Mesenchymal stem cell (in vitro differentiated cells and primary cell): ENCODE measurements around the gene MEX3A.
A peak's percentile ranks its signal among the peaks of the same experiment; 100 is the strongest.
"Not testable (repeated sequence)": the region's sequence is repeated elsewhere in the genome, so short reads cannot be mapped to it uniquely, and the experiment has no call there.

ENCODE experiments used
- DNase-seq: peaks from one replicate; pipeline ENCODE4 v3.0.0-alpha.2; 2013
- H2AFZ ChIP-seq: one replicate; pipeline ENCODE4 v1.6.1; 2013; ENCODE audit warnings: low read depth, mild to moderate bottlenecking, control low read depth, inconsistent platforms, low read length, moderate library complexity
- H2AK5ac ChIP-seq: 2 replicates; pipeline ENCODE4 v1.6.1; 2013; ENCODE audit warnings: low read length, moderate library complexity, mild to moderate bottlenecking, inconsistent platforms; ENCODE audit not compliant: severe bottlenecking
- H2BK120ac ChIP-seq: one replicate; pipeline ENCODE4 v1.6.1; 2013; ENCODE audit warnings: low read depth, mild to moderate bottlenecking, inconsistent platforms, low read length, moderate library complexity
- H2BK12ac ChIP-seq, 2 experiments: one replicate each; pipeline ENCODE4 v1.6.1; 2013; ENCODE audit warnings: inconsistent platforms in 2 of 2, low read length in 2 of 2, mild to moderate bottlenecking in 2 of 2, moderate library complexity in 2 of 2, control low read depth in 1 of 2
- H2BK15ac ChIP-seq: one replicate; pipeline ENCODE4 v1.6.1; 2013; ENCODE audit warnings: mild to moderate bottlenecking, low read depth, inconsistent platforms; ENCODE audit not compliant: poor library complexity, severe bottlenecking
- H2BK5ac ChIP-seq: 2 replicates; pipeline ENCODE4 v1.6.1; 2013; ENCODE audit warnings: low read depth, mild to moderate bottlenecking, low read length, control low read depth, inconsistent platforms; ENCODE audit not compliant: poor library complexity, severe bottlenecking
- H3K14ac ChIP-seq, 2 experiments: one replicate each; pipeline ENCODE4 v1.6.1; 2013; ENCODE audit warnings: inconsistent platforms in 2 of 2, low read length in 2 of 2, control low read depth in 1 of 2, mild to moderate bottlenecking in 1 of 2, moderate library complexity in 1 of 2
- H3K18ac ChIP-seq, 2 experiments: one replicate each; pipeline ENCODE4 v1.6.1; 2013; ENCODE audit warnings: inconsistent platforms in 2 of 2, low read length in 2 of 2, control low read depth in 1 of 2, low read depth in 1 of 2, mild to moderate bottlenecking in 1 of 2
- H3K23ac ChIP-seq, 2 experiments: one replicate each; pipeline ENCODE4 v1.6.1; 2013; ENCODE audit warnings: inconsistent platforms in 2 of 2, low read length in 2 of 2, mild to moderate bottlenecking in 2 of 2, moderate library complexity in 2 of 2, control low read depth in 1 of 2
- H3K27ac ChIP-seq: 2 replicates; pipeline ENCODE4 v1.5.1; 2013; ENCODE audit warnings: mild to moderate bottlenecking, moderate library complexity, low read length, control low read depth, inconsistent platforms; ENCODE audit not compliant: poor library complexity, severe bottlenecking
- H3K27me3 ChIP-seq, 2 experiments: 2 replicates each; pipeline versions ENCODE4 v1.6.1 to v1.7.0; 2013; ENCODE audit warnings: low read length in 2 of 2, mild to moderate bottlenecking in 2 of 2, moderate library complexity in 2 of 2, control low read depth in 1 of 2, inconsistent platforms in 1 of 2; ENCODE audit not compliant: control insufficient read depth in 1 of 2, insufficient read depth in 1 of 2
- H3K36me3 ChIP-seq, 2 experiments: 2 replicates each; pipeline versions ENCODE4 v1.6.1 to v1.7.0; 2013; ENCODE audit warnings: low read length in 2 of 2, control low read depth in 1 of 2, inconsistent platforms in 1 of 2, low read depth in 1 of 2, mild to moderate bottlenecking in 1 of 2; ENCODE audit not compliant: insufficient read depth in 2 of 2, control insufficient read depth in 1 of 2
- H3K4ac ChIP-seq, 2 experiments: one replicate each; pipeline ENCODE4 v1.6.1; 2013; ENCODE audit warnings: inconsistent platforms in 2 of 2, low read length in 2 of 2, mild to moderate bottlenecking in 2 of 2, moderate library complexity in 2 of 2, control low read depth in 1 of 2, low read depth in 1 of 2
- H3K4me1 ChIP-seq: 2 replicates; pipeline ENCODE4 v1.6.1; 2013; ENCODE audit warnings: low read depth, low read length, control low read depth; ENCODE audit not compliant: control insufficient read depth, insufficient read depth
- H3K4me2 ChIP-seq: 2 replicates; pipeline ENCODE4 v1.6.1; 2013; ENCODE audit warnings: low read length, mild to moderate bottlenecking, inconsistent platforms; ENCODE audit not compliant: poor library complexity, severe bottlenecking
- H3K4me3 ChIP-seq, 2 experiments: 2 replicates each; pipeline versions ENCODE4 v1.5.1 to v1.7.0; 2013; ENCODE audit warnings: low read length in 2 of 2, mild to moderate bottlenecking in 2 of 2, control low read depth in 1 of 2, low read depth in 1 of 2; ENCODE audit not compliant: insufficient read depth in 1 of 2
- H3K79me1 ChIP-seq: replicated peaks from 2 replicates; pipeline ENCODE4 v1.6.1; 2013; ENCODE audit warnings: mild to moderate bottlenecking, control low read depth, low read length, inconsistent platforms; ENCODE audit not compliant: poor library complexity, severe bottlenecking
- H3K9ac ChIP-seq: 2 replicates; pipeline ENCODE4 v1.7.0; 2013; ENCODE audit warnings: mild to moderate bottlenecking, low read length, moderate library complexity
- H3K9me3 ChIP-seq: 2 replicates; pipeline ENCODE4 v1.7.0; 2013; ENCODE audit warnings: mild to moderate bottlenecking, low read length; ENCODE audit not compliant: control insufficient read depth
- H4K8ac ChIP-seq: one replicate; pipeline ENCODE4 v1.6.1; 2013; ENCODE audit warnings: inconsistent platforms, mild to moderate bottlenecking, low read length, moderate library complexity
- H4K91ac ChIP-seq: one replicate; pipeline ENCODE4 v1.6.1; 2013; ENCODE audit warnings: mild to moderate bottlenecking, low read length, inconsistent platforms
- WGBS: methylation state at CpG from one replicate; pipeline ENCODE4 v1.1.7; 2013; ENCODE audit warnings: mixed read lengths; 5-methylcytosine and 5-hydroxymethylcytosine counted together

Gene MEX3A

GRCh38 chr1:156118177-156118868 is 36.1 kb upstream of the MEX3A start:
- Histone ChIP-seq H3K36me3 (peaks cover 4 to 52% of the 10 kb centered on the region in 2 experiments), H3K23ac (peak overlapping the region in 1 of 2 experiments; percentile 1), H2BK15ac (no peak overlapping the region), H2BK120ac (no peak overlapping the region), H3K4me2 (peak overlapping the region; percentile 60), H3K4me1 (peaks cover 54% of the 10 kb centered on the region), H3K9me3 (no peaks in the 10 kb centered on the region), H4K8ac (no peak overlapping the region), H4K91ac (no peak overlapping the region), H3K18ac (peak overlapping the region; percentile 35 to 54), H3K14ac (no peak overlapping the region), H3K79me1 (no peaks in the 10 kb centered on the region), H3K4ac (peak overlapping the region in 1 of 2 experiments; percentile 18), H2AK5ac (peak overlapping the region; percentile 86), H3K27ac (peak overlapping the region; percentile 76), H2BK12ac (no peak overlapping the region), H2BK5ac (peak overlapping the region; percentile 53), H3K4me3 (peak overlapping the region in 1 of 2 experiments; percentile 89), H3K9ac (peak overlapping the region; percentile 99), H3K27me3 (no peaks in the 10 kb centered on the region), H2AFZ (no peak overlapping the region)
- DNase-seq = peak; percentile 52
- WGBS = 74% methylated on average over 7 of the region's 8 CpGs

GRCh38 chr1:156117414-156118176 is 35.3 kb upstream of the MEX3A start:
- Histone ChIP-seq H2BK15ac (no peak overlapping the region), H3K4me2 (peak overlapping the region; percentile 39), H3K23ac (no peak overlapping the region), H2AFZ (no peak overlapping the region), H3K27ac (peak overlapping the region; percentile 76), H2AK5ac (no peak overlapping the region), H3K18ac (no peak overlapping the region), H4K91ac (no peak overlapping the region), H3K27me3 (no peaks in the 10 kb centered on the region), H2BK120ac (no peak overlapping the region), H4K8ac (no peak overlapping the region), H3K4me1 (peaks cover 51% of the 10 kb centered on the region), H2BK5ac (no peak overlapping the region), H3K4ac (no peak overlapping the region), H3K36me3 (peaks cover 4 to 52% of the 10 kb centered on the region in 2 experiments), H3K9ac (peak overlapping the region; percentile 99), H3K79me1 (peaks cover 2% of the 10 kb centered on the region), H2BK12ac (peak overlapping the region in 1 of 2 experiments; percentile 38), H3K4me3 (peak overlapping the region; percentile 39 to 89), H3K14ac (no peak overlapping the region), H3K9me3 (no peaks in the 10 kb centered on the region)
- WGBS = 84% methylated on average over 11 of the region's 13 CpGs
- peak; percentile 51 for DNase-seq

- not testable (repeated sequence) for H3K14ac ChIP-seq, H2BK5ac ChIP-seq, H3K9me3 ChIP-seq, H3K18ac ChIP-seq, H2BK12ac ChIP-seq, H2BK15ac ChIP-seq, H2BK120ac ChIP-seq, H3K27me3 ChIP-seq, H4K91ac ChIP-seq, H4K8ac ChIP-seq, H3K4ac ChIP-seq, H2AK5ac ChIP-seq, H3K23ac ChIP-seq, H2AFZ ChIP-seq, H3K27ac ChIP-seq, H3K79me1 ChIP-seq
- Histone ChIP-seq H3K4me3 (peak overlapping the region in 1 of 2 experiments; percentile 89), H3K4me1 (peaks cover 50% of the 10 kb centered on the region), H3K36me3 (peaks cover 4 to 44% of the 10 kb centered on the region in 2 experiments), H3K9ac (peak overlapping the region; percentile 99), H3K4me2 (peak overlapping the region; percentile 66)
- DNase-seq = peak; percentile 59
- WGBS = 80% methylated on average over 5 of the region's 5 CpGs
Observed at GRCh38 chr1:156116731-156117130, 34.5 kb upstream of the MEX3A start.
